GM15510 (cell line): ENCODE data around the gene IGSF9B.

ENCODE experiments used
- POLR2A ChIP-seq: IDR thresholded peaks from 3 replicates; pipeline ENCODE4 v1.6.1; 2011; ENCODE audit warnings: borderline replicate concordance; ENCODE audit not compliant: insufficient read length; ENCODE audit errors: extremely low read depth

The IGSF9B gene

GRCh38 chr11:133951327-133952198 lies 5.2 kb downstream of the IGSF9B start:
- TF ChIP-seq POLR2A = no peak

GRCh38 chr11:133950874-133951326 lies 5.9 kb downstream of the IGSF9B start:
- no peak for TF ChIP-seq POLR2A

GRCh38 chr11:133950421-133950820 lies 6.3 kb downstream of the IGSF9B start:
- TF ChIP-seq POLR2A = no peak

- no peak for TF ChIP-seq POLR2A
Measured at GRCh38 chr11:133949129-133949528, 7.6 kb downstream of the IGSF9B start.

- no peak for TF ChIP-seq POLR2A
Measured at GRCh38 chr11:133948711-133949110, 8.1 kb downstream of the IGSF9B start.

- TF ChIP-seq POLR2A = no peak
Measured at GRCh38 chr11:133947321-133947756, 9.4 kb downstream of the IGSF9B start.

- TF ChIP-seq POLR2A = no peak
Measured at GRCh38 chr11:133946541-133947318, 10.0 kb downstream of the IGSF9B start.

- no peak for TF ChIP-seq POLR2A
Measured at GRCh38 chr11:133946051-133946450, 10.7 kb downstream of the IGSF9B start.

GRCh38 chr11:133945087-133945974 lies 11.4 kb downstream of the IGSF9B start:
- no peak for TF ChIP-seq POLR2A

- TF ChIP-seq POLR2A = no peak
Measured at GRCh38 chr11:133943950-133944698, 12.6 kb downstream of the IGSF9B start.

GRCh38 chr11:133942577-133942976 lies 14.2 kb downstream of the IGSF9B start:
- no peak for TF ChIP-seq POLR2A

GRCh38 chr11:133941546-133941945 lies 15.2 kb downstream of the IGSF9B start:
- no peak for TF ChIP-seq POLR2A

GRCh38 chr11:133940034-133940433 lies 16.7 kb downstream of the IGSF9B start:
- TF ChIP-seq POLR2A = no peak

- TF ChIP-seq POLR2A = no peak
Measured at GRCh38 chr11:133939558-133939957, 17.2 kb downstream of the IGSF9B start.
